GM18909 (cell line): Measurements from ENCODE around the gene MAPRE3.

Experiments used
- ATAC-seq: cut with Tn5 transposase; IDR thresholded peaks from one replicate; pipeline ENCODE4 v1.9.1; 2021; ENCODE audit warnings: mild to moderate bottlenecking; ENCODE audit not compliant: unreplicated experiment, poor library complexity

Gene MAPRE3

DNA sequence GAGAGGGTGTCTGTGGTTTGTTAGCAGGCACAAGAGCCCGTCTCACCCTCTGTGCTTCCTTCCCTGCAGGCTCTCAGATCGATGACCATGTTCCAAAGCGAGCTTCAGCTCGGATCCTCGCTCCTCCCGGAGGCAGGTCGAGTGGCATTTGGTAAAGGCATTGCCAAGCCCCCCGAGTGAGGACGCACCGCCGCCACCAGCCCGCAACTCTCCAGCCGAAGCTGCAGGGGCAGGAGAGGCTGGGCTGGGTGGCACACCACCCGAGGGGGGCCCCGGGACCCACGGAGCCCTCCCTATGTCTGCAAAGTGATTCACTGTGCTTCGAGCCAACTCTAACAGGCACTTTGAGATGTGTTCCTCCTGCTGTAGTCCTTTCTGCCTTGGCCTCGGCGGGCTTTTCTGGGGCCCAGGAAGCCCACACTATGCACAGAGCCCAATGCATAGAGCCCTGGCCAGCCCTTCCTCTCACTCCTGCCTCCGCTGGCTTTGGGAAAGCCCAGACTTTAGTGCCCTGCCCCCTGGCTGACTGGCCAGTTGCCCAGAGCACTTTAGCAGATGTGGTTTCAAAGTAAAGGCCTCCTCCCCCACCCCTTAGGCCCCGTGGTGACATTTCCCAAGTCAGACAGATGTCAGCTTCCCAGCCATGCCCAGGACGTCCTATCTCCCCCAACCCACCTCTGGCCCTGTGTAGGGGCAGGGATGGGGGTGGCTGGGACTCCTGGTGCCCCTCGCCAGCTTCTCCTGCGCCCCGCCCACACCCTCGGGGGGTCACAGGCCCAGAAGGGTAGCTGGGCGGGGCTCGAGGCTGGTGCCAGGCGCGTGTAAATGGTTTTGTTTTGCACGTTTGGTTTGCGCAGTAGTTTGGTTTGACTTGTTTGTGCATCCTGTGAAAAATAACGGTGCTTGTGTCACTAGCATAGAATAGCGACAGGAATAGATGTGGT lies 23.3 kb upstream of the MAPRE3 start:
- ATAC-seq: no peak

DNA sequence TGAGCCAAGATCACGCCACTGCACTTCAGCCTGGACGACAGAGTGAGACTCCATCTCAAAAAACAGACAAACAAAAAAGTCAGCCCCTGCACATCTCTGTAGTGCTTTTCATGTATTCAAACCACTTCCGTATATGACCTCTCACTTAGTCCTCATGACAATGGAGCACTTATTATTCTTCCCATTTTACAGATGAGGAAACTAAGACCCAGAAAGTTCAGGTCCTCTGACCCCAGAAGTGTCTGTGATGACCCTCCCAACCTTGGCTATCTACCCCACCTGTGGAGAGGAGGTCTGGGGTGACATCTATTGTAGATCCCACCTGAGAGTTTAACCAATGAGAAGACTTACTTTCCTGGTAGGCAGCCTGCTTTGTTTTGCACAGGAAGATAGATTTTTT lies 21.6 kb upstream of the MAPRE3 start:
- ATAC-seq: no peak

DNA sequence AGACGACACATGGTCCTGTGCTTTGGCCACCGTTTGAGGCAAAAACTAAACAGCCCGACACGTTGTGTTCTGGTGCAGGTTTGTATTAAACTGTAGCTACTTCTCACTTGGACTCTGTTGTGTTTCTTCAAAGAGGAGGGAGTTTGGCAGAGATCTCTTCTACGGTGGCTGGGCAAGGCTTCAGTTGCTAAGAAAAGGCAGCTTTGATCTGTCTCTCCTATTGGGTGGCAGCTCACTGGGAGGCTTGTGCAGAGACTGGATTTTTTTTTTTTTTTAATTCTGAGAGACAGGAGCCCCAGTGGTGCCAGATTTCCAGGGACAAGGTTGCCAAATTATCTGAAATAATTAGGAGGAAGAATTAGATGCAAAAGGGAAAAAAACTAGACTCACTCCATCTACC lies 20.2 kb upstream of the MAPRE3 start:
- ATAC-seq: no peak

DNA sequence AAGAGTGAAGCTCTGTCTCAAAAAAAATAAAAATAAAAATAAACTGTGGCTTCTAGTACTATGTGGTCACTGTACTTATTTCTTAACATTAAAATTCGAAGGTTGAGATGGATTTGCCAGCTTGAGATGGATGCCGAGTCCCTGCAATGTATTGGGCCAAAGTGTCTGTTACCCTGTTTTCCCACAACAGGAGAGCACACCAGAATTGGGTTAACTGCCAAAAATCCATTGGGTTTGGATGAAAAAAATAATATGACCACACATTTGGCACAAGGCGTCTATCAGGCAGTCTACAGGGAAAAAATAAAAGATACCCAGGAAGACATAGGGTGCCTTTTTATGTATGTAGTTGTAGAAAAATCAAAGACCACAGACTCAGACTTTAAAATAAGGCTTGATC lies 19.2 kb upstream of the MAPRE3 start:
- no peak for ATAC-seq

DNA sequence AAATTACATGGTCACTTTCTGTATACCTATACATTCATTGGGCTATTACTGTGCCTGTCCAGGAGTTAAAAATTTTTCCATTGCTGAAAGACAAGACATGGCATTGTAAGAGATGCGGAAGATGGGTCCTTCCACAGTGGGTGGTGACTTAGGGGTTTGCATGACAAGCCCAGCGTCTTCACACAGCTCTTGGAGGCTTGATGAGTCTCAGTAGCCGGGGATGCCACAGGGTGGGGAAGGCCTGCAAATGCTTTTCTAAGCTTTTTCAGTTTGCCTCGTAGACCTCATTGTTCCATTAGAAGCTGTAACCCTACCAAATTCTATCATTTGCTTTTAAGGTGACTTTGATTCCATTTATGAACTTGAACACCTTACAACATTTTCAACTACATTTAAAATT lies 18.1 kb upstream of the MAPRE3 start:
- ATAC-seq: no peak

DNA sequence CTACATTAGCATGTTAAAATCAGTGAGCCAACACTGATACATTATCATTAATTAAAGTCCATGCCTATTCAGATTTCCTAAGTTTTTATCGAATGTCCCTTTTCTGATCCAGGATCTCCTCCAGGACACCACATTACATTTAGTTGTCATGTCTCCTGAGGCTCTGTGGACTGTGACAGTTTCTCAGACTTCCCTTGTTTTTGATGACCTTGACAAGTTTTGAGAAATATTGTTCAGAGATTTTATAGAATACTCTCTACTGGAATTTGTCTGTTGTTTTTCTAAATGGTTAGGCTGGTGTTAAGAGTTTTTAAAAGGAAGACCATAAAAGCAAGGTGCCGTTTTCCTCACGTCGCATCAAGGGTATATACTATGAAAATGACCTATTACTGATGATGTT lies 16.3 kb upstream of the MAPRE3 start:
- no peak for ATAC-seq

DNA sequence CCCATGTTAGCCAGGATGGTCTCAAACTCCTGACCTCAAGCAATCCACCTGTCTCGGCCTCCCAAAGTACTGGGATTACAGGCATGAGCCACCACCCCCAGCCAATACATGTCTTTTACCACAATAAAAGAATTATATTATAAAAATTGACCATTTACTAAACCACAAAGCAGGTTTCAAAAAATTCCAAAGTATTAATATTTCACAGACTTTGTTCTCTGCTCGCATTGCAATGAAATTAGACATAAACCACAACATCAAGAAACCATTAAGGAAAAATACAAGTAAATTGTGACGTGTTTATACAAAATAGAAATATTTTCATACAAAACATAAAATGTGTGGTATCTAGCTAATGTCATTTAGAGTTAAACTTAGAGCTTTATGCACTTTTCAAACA lies 13.4 kb upstream of the MAPRE3 start:
- ATAC-seq: no peak

DNA sequence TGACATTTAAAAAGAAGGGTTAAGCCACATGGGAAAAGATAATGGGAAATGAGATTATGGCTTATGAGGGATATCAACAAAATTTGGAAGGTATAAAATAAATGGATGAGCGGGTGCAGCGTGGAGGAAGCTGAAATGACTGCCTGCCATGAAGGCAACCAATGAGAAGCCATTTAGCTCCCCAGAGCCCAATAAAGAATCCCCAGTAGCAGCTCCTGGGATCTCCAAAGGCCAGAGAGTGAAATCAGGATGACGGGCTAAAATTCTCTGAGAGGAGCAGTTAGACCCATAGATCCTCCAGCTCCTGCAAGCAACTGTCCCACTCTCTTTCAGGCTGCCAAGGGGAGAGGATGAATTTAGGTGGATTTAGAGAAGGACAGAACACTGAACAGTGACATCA lies 12.9 kb upstream of the MAPRE3 start:
- ATAC-seq: no peak

DNA sequence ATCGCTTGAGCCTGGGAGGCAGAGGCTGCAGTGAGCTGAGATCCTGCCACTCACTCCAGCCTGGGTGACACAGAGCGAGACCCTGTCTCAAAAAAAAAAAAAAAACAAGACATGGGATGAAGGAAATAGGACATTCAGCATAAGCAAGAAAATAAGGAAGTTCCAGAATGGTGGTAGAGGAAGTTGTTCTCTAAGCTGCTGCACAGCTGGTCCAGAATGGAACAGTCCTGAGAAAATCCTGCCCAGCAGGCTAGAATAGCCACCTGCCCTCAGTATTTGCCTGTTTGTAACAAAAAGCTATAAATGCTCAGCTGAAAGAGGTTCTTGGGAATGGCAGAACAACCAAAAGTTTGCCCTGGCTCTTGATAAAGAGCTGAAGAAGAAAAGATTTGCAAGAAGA lies 11.1 kb upstream of the MAPRE3 start:
- ATAC-seq: no peak

DNA sequence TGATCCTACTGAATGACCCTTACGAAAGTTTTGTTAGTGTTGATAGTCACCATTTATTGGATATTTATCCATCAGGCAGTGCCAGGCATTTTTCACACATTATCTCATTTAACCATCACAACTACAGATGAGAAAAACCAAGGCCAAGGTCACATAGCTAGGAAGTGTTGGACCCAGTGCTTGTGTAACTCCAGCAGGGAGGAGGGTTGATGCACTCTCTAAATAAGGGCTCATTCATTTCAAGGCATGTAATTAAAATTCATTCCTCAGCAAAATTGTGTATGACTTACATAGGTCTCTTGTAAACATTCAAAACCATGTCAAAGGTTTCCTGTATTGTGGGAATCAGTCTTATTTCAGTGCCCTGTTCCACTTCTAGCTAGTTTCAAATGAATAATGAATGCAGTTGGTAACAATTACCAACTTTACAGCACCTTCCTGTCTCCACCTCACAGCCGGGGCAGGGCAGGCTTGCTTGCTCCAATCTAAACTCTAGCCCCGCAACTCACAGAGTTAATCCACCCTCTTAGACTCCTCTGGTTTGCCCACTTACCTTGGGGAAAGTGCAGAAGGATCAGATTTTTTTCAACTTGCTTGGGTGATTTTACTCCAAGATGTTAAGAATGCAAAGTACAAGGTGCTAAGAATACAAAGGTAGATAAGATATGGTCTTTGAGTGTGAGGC lies 5.8 kb upstream of the MAPRE3 start:
- ATAC-seq: no peak

DNA sequence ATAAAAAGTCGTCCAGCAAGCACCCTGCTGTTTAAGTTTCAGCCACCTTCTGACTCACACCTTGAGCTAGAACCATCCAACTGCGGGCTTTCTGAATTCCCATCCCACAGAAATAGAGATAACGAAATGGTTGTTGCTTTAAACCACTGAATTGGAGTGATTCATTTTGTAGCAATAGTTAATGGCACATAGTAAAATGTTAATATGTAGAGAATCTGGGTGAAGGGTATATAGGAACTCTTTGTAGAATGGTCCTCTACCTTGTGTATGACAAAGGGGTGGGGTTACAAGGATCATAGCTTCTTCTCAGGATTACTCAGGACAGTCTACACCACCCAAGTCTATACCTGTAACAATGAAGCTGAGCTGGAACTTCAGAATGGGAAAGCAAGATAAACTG lies 2.4 kb upstream of the MAPRE3 start:
- ATAC-seq: no peak

DNA sequence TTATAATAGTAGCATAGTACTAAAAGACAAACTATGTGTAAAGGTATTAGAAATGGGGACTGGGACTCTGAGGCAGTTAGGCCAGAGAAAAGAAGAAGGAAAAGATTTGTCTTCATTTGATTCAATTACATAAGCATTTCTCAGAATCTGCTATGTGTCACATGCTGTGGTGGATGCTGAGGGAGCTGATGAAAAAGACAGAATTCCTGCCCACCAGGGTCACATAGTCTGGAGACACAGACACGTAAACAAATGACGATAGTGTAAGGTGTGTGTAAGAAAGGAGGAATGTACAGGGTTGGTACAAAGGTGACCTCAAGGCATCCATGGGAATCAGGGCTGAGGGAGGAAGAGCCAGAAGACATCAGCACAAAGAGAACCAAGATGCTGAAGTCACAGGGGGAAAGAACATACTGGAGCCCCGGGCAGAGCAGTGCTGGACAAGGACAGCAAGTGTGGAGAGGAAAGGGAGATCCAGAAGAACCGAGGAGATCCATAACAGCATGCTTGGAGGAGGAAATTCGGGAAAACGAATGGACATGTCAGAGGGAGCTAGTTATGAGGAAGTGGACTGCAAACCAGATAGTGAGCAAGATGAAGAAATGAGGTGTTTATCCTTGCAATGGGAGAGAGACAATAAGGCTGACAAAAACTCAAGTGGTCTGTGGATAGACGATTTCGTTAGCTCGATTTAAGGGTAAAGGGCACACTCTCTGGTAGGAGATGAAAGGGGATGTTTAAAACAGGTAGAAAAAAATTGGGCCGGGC lies 1.2 kb upstream of the MAPRE3 start:
- no peak for ATAC-seq

DNA sequence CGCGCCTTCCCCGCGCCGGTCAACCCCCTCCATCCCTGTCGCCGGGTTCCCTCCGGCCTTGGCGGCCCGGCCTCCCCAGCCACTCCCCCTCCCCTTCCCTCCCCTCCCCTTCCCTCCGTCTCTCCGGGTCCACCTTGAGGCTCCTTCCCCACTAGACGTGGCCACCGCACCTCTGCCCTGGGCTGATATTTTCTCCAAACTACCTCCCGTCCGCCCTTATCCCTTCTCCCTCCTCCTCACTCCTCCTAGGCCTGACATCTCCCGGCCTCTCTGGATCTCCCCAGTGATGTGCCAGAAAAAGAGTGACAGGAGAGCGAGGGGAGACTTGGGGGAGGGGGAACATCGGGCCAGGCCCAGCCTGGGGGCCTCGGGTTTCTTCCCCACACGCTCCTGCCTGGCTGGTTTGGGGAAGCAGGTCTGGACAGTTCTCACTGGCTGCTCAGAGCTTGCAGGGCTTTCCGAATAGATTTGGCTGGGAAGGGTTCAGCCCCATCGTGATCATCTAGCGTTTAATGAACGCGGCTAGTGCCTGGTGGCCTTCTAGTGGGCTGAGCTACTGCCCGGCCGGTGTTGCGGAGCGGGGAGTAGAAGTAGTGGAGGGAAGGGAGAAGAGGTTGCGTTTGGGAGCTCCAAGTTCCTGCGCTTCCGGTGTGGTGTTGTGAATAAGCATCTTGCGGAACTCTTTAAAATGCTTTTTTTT lies 641 bp downstream of the MAPRE3 start:
- no peak for ATAC-seq

DNA sequence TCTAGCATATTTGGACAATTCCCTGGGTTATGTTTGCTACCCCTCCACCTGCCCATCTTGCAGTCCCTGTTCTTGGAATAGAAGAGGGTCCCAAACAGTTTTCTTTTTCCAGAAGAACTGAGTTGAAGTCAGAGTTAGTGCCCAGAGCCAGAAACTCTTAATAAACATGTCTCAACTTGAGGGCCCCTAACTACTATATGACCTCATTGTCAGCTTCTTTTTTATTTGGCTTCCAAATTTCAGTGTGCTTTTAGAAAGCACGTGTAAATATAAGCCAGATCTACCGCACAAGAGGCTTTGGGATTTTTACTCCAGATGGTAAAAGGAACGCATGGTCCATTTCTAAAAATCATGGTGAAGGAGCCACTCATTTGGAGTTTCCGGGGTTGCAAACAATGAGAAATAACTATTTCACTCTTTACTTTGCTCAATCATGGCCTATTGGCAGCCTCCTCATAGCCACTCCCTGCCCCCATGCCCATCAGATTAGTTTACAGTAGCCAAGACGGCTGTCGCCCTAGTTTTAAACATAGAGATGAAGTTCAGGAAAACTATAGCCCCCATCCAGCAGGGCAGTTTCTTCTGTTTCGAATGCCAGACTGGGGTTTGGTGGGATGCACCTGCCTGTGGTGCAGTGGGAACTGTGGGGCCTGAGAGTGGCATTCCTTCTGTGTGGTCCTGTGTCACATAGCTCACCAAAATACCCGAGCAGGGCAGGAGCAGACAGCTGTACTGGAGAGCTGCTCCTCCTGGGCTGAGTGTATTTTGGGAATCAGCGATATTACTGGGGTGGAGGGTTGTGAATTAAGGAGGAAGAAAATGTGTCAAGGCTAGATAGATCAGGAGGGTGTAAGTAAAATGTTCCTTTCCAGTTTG lies 1.7 kb downstream of the MAPRE3 start:
- no peak for ATAC-seq

DNA sequence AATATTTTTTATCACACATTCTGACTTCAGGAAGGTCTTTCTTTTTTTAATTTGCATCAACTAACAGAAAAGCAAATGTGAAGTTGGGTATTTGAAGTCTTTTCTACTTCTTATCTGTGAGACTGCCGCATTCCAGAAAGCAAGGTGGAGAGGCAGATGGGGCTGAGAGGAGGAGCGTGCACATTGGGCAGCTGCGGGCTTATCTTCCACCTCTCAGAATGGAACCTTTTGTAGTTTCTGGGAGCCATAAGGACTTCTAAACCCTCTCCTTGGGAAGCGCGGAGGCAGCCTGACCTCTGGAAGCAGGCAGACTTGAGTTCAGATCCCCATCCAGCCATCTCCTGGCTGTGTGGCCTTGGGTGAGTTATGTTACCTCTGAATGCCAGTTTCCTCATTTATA lies 3.9 kb downstream of the MAPRE3 start:
- ATAC-seq: no peak

DNA sequence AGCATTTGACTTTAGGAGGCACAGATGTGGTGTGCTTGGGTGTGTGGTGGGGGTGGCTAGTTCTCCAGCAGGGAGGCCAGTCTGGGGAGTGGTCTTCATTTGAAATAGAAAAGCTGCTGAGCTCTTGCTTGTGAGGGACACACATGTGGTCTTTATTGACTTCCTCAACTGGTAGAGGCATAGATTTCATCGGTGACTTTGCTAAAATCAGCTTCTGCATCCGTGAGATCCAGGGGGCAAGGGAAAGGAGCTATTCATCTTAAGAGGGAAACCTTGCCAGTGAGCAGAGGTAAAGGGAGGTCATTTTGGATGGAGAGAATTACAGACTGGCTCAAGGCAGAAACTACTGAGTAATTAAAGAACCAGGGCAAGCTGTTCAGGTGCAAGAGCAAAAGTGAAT lies 4.7 kb downstream of the MAPRE3 start:
- ATAC-seq: no peak

DNA sequence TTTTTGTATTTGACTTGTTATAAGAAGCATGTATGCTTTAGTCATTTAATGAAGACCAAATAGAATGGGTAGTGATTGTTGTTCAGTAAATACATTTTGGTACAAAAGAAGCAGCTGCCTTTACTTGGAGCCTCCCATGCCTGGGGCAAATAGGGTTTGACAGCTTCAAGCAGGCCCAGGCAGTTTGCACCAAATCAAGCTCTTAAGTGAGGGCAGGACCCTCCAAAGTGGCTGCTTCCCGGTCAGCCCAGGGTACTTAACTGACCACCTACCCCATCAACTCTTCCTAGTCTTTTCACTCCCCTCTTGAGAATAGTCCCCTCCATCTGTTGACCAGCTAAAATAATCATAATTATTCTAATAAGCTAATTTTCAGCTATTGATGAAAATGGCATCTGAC lies 5.2 kb downstream of the MAPRE3 start:
- no peak for ATAC-seq

DNA sequence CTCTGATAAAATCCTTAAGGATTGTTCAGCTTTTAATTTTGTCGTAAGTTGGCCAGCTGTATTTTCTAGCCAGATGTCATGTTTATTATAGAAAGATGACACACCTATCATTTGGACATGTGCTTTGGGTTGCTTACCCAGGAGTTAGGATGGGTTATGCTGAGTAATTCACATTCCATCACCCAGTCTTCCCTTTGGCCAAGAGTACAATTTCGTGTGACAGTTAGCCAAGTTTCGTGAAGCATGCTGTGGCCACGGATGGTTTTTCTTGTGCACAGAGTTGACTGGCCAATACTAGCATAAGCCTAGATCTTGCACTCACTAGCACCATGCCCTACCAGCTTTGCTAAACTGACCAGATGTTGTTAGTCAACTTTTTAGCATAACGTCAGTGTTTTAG lies 5.8 kb downstream of the MAPRE3 start:
- ATAC-seq: no peak

DNA sequence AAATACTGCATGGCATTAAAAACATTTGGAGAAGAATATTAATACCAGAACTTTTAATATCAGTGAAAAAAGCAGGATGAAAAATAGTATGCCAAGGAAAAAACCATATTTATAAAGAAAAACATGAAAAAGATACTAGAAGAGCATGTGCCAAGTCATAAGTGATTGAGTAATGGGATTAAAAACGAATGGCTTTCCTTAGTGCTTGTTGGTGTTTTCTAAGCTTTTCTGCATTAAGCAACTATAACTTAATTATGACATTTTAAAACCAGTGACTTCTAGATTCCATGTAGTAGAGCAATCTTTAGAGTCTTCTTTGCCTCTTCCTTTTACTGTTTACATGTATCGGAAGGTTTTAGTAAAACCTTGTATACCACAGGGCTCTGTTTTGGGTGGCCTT lies 6.6 kb downstream of the MAPRE3 start:
- ATAC-seq: no peak
